HEK293 (cell line): ENCODE data around the gene ANGPT4.

Experiments used
- ZBTB20 ChIP-seq: fragments of 450-650 bp; formaldehyde crosslinking; IDR thresholded peaks from 2 replicates; pipeline ENCODE4 v1.5.1; 2016; ENCODE audit warnings: missing biosample characterization, missing genetic modification characterization
- ZNF366 ChIP-seq: fragments of 450-650 bp; formaldehyde crosslinking; conservative IDR thresholded peaks from 2 replicates; pipeline ENCODE4 v1.5.1; 2016; ENCODE audit warnings: missing biosample characterization, missing genetic modification characterization

The ANGPT4 gene

DNA sequence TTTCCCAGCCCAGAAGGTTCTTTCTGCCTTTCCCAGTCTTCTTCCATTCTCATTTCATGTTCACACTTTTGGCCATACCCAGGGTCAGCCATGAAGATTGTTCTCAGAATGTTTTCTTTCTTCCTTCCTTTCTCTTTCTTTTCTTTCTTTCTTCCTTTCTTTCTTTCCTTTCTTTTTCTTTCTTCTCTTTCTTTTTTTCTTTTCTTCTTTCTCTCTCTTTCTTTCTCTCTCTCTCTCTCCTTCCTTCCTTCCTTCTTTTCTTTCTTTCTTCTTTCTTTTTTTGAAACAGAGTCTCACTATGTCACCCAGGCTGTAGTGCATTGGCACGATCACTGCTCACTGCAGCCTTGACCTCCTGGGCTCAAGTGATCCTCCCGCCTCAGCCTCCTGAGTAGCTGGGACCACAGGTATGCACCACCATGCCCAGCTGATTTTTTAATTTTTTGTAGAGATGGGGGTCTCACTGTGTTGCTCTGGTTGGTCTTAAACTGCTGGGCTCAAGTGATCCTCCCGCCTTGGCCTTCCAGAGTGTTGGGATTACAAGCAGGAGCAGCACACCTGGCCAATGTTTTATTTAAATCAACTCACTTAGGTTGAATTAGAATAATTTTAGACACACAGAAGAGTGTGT, 95.7 kb downstream of the ANGPT4 start (continued):
- TF ChIP-seq ZNF366 (tag by site-specific recombination) (peak; percentile 89), ZBTB20 (tag by site-specific recombination) (no peak)
